Measurements from ENCODE around the gene BPIFA2. TPM values are rescaled to one million over a fixed set of nuclear protein-coding genes. Genes with fewer than 3 reads are reported as not detected.

Gene BPIFA2
- total RNA-seq: not detected in 2 replicates

GRCh38 chr20:33167859-33168258 is at the start of gene BPIFA2:
TSS of gene BPIFA2 (plus strand) at chr20:33168159. CDS start at chr20:33169146, 987 bp downstream.

DNA sequence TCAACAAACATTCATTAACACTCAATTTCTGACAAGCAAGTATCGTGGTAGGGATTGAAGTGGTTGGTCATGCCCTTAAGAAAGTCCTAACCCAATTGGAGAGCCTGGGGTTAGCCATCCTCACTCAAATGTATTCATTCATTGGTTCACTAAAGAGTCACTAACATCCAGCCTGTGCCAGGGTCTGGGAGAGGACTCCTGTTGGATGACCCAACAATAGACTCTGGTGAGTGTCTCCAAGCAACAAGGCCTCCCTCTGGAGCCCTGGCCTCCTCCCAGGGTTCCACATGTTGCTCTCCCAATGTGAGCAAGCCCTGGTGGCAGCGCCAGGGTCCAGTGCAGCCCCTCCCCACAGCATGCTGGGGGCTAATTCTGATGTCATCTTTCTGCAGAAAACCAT is 49.1 kb downstream of the BPIFA2 start, which contains the start of gene BPIFA3:
Gene BPIFA3, plus strand, starts transcription at position 301 of the 400 bp plus-strand sequence. CDS start 185 bp downstream, outside the sequence.

Other genes starting within 250 kb of the BPIFA2 start
- not detected in 2 replicates for gene SUN5, start 163.7 kb upstream of the BPIFA2 start, total RNA-seq
- gene BPIFB2, start 160.5 kb upstream of the BPIFA2 start, total RNA-seq: not detected in 2 replicates
- gene BPIFB6, start 136.5 kb upstream of the BPIFA2 start, total RNA-seq: not detected in 2 replicates
- not detected in 2 replicates for gene BPIFB3, start 114.3 kb upstream of the BPIFA2 start, total RNA-seq
- not detected in 2 replicates for gene BPIFB4, start 88.5 kb upstream of the BPIFA2 start, total RNA-seq
- not detected in 2 replicates for gene BPIFA3, start 49.2 kb downstream of the BPIFA2 start, total RNA-seq
- gene BPIFA1, start 67.8 kb downstream of the BPIFA2 start, total RNA-seq: not detected in 2 replicates
- gene BPIFB1, start 115.1 kb downstream of the BPIFA2 start, total RNA-seq: not detected in 2 replicates
- 16.0 and 32.9 TPM in 2 replicates for gene CDK5RAP1, start 233.4 kb downstream of the BPIFA2 start, total RNA-seq

All from mesangial cell (primary cell).